GM18519 (cell line): Measurements from ENCODE around the gene MYO5A.
"Not testable (repeated sequence)": the region's sequence is repeated elsewhere in the genome, so short reads cannot be mapped to it uniquely, and the experiment has no call there.

Experiments
- ATAC-seq: cut with Tn5 transposase; IDR thresholded peaks from one replicate; pipeline ENCODE4 v1.9.1; 2021; ENCODE audit warnings: mild to moderate bottlenecking, moderate library complexity; ENCODE audit not compliant: unreplicated experiment, low FRiP score

The MYO5A gene

DNA sequence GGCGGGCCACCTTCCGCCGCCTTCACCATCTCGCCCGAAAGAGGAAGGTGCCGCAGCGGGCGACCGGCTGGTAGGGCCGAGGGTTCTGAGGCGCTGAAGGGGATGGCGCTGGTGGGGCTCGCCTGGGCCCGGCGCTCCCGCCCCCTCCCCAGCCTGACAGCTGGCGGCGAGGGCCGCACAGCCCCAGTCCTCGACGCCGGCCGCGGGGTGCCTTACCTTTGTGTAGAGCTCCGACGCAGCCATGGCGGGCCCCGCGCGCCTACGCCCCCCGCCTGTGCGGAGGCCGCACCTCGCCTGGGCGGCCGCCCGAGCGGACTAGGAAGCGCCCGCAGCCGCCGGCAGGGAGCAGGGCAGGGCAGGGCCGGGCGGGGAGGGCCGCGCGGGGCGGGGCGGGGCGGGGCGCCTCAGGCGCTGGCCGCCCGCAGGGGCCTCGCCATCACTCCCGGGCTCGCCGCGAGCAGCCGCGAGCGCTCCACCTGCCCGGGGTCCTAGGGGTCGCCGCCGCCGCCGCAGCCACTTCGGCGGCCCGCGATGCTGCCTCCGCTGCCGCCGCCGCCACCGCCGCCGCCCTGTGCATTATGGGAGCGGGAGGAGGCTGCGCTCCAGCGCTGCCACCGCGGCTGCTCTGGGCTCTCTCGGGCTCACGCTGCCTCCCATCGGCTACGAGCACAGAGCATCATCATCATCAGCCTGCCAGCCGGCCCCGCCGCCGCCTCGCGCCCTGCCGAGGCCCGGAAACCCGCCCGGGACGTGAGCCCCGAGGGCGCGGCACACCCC, at the start of gene MYO5A:
MYO5A (minus strand) TSS at position 317 of the 777 bp plus-strand sequence; CDS start at position 243, 74 bp downstream.
- ATAC-seq: peak; percentile 78

DNA sequence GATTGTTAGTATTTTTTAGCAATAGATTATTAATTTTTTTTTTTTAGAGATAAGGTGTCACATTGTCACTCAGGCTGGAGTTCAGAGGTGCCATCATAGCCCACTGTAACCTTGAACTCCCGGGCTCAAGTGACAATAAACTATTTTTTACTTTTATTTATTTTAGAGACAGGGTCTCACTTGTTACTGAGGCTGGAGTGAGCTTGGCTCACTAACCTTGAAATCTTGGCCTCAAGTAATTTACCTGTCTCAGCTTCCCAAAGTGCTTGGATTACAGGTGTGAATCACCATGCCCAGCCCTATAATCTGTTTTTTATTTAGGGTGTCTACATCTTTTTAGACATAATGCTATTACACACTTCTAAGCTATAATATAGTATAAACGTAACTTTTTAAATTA, 48.0 kb upstream of the MYO5A start:
- ATAC-seq: no peak

DNA sequence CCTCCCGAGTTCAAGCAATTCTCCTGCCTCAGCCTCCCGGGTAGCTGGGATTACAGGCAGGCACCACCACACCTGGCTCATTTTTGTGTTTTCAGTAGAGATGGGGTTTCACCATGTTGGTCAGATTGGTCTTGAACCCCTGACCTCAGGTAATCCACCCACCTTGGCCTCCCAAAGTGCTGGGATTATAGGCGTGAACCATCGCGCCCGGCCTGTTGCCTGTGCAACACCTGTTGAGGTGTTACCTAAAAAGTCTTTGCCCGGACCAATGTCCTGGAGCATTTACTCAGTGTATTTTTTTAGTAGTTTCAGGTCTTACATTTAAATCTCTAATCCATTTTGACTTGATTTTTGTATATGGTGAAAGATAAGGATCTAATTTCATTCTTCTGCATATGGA, 46.9 kb upstream of the MYO5A start:
- not testable (repeated sequence) for ATAC-seq

DNA sequence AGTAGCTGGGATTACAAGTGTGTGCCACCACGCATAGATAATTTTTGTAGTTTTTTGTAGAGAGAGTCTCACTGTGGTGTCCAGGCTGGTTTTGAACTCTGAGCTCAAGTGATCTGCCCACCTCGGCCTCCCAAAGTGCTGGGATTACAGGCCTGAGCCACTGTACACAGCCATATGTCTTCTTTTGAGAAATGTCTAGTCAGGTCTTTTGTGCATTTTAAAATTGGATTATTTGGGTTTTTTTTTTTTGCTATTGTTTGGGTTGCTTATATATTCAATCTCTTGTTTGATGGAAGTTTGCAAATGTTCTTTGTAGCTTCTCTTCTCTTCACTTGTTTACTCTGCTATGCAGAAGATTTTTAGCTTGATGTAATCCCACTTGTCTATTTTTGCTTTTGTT, 46.4 kb upstream of the MYO5A start:
- no peak for ATAC-seq

DNA sequence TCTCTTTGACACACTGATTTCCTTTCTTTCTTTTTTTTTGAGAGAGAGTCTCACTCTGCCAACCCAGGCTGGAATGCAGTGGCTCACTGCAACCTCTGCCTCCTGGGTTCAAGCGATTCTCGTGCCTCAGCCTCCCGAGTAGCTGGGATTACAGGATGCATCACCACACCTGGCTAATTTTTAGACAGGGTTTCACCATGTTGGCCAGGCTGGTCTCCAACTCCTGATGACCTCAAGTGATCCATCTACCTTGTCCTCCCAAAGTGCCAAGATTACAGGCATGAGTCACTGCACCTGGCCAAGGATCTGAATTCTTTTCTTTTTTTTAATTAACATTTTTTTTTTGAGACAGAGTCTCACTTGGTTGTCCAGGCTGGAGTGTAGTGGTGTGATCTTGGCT, 45.9 kb upstream of the MYO5A start:
- ATAC-seq: not testable (repeated sequence)

DNA sequence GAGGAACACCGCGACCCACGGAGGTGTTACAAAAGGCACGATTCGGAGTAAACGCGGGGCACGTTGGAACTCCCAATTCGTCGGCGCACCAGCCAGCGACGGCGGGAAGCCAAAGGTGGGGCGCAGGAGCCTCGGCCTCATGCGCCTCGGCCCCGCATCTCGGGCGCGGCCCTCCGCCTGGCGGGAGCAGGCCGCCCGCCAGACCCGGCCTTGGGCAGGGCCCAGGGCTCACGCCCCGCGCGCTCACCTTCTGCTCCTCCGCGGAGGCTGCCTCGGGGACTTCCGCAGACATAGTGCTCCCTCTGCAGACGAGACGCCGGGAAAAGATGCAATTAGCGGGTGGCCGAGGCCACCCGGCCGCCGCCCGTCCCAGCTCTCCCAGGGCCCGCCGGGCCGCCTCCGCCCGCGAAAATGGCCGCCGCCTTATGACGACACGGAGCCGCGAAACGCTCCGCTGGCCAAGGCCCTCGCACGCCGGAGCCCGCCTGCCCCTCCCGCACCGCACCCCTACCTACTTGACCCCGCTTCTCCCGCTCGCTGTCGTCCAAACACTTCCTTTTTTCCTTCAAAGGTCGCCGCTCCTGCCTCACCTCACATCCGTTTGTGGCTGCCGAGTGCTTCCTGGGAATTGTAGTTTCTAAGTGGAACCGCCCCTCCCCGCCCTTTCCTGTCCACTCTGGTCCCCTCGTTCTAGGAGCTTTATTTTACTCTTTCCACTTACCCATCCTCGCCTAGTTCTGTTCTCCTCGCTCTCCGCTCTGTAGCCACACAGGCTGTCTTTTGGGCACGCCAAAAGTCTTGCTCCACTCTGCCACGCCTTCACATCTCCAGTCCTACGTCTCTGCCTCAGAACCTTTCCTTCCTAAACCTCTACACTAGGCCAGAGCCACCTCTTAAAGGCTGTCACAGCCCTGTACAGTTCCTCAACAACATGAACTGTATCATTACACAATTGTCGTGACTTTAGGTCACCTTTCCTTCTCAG, 40.2 kb upstream of the MYO5A start, which contains the start of gene ARPP19:
ARPP19 (minus strand) TSS at position 430 of the 985 bp plus-strand sequence; CDS start at position 292, 138 bp downstream.
- peak; percentile 46 for ATAC-seq

DNA sequence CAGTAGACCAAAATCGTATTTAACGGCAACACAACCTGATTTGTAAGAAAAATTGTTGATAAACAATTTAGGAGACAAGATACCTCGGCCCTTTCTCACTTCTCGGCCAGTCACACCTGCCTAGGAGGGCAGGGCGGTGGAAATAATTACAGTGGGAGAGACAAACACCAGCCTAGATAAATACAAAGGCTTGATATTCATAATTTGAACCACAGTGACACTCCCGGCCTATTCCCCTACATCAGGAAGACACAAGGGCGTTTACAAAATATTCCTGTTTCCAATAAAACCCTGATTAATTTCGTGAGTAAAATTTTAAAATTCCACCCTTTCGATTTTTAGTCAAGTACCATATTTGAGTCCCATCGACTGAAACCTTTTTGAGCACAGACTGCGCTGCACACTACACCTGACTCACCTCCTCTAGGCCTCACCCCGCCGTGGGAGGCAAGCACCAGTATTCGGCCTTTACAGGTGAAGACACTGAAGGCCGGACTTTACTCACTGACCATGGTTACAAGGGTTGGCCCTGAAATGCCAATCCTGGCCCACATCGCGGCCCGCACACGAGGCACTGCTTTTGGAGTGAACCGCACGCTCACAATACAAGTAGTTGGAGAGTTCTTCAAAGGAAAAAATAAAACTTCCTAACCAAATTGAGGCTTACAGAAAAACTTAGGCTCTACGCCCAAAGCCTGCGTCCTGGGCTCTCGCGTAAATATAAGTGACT, 39.4 kb upstream of the MYO5A start:
- no peak for ATAC-seq

DNA sequence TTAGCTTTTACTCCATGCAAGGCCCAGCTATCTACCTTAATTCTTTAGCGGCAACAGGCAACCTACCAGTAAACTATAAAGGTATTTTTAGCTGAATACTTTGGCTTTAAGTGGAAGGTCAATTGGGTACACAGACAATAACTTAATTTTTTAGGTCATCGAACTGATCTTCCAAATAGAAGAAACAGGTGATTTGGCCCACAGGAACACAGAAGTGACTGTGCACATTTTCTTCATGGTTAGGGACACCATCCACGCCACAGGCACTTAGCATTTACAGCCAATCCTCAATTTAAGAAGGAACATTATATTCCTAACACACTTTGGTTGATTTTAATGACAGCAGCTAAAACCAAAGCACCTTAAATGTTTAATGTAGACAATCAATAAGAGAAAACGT, 38.2 kb upstream of the MYO5A start:
- ATAC-seq: no peak

DNA sequence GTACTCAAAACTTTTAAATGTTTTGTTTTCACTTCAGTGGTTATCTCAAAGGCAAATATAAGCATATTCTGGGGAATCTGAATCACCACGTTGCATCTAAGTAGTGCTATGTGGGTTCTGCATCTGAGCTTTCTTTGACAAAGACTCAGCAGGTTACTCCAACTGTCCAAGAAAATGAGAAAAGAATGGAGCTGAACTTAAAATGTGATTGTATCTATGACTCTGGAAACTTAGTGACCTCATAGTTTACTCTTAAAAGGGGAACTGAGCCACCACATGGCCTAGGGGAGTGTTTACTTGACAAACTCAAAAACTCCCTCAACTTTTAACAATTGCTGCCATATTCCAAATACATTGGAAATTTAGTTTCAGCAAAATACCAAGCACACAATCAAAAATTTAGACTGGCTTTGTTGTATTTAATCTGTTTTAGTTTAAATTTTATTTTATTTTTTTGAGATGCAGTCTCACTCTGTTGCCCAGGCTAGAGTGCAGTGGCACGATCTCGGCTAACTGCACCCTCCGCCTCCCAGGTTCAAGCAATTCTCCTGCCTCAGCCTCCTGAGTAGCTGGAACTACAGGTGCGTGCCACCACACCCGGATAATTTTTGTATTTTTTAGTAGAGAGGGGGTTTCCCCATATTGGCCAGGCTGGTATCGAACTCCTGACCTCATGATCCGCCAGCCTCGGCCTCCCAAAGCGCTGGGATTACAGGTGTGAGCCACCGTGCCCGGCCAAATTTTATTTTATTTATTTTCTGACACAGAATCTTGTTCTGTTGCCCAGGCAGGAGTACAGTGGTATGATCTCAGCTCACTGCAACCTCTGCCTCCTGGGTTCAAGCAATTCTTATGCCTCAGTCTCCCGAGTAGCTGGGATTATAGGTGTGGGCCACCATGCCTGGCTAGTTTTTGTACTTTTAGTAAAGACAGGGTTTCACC, 37.0 kb upstream of the MYO5A start:
- peak; percentile 39 for ATAC-seq

DNA sequence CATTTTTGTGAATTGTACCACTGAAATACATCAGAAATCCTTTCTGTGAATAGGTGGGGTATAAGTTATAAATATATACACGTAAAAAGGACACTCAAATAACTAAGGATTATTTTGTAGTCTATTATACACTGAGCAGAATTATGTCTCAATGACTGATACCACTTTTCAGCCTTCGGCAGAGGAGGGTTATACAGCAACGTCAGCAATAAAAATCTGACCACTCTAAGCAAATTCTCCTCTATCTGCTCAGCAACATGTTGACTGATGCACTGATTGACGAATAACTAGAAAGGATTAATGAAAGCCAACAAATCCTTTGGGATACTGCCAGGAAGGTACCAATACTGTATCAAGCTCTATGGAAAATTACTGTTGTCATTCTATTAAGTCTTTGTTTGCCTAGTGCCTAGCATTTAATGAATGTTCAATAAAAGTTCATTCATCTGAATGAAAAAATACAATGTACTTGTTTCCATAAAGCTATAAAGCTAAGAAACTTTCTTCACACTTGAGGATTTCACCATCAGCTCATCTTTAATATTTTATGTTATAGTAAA, 34.9 kb upstream of the MYO5A start:
- ATAC-seq: no peak

DNA sequence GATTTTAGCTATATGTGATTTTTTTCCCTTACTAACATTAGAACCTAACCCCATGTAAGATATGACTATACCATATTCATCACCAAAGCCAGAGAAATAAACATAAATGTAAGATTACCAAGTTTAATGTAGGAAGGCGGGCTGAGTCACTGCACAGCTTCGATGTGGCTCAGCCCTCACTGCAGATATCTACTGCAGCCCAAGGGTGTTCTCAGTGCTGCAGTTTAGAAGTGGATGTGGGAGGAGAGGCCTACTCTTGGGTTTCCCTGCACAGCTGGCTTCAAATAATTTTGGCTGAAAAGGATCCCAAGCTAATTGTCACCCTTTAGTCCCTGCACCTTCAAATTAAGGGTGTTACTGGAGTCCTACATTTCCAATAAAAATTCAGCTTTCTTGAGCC, 30.9 kb upstream of the MYO5A start:
- ATAC-seq: no peak

DNA sequence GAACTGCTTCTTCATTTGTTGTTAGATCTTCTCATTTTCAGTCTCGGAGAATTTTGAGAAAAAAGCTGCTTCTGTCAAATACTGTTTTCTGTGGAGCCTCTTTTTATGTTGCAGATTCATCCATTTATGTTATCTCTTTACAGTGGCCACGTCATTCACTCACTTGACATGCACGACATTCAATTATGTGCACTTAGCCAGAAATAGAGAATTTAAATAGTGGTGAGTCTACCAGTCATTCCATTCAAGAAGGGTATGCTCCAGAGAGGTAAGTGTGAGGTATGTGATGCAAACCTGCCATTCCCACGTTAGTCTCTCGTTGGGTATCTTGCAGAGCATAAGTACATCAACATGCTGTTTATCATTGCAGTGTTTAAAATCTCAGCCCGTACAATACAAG, 30.3 kb upstream of the MYO5A start:
- no peak for ATAC-seq

DNA sequence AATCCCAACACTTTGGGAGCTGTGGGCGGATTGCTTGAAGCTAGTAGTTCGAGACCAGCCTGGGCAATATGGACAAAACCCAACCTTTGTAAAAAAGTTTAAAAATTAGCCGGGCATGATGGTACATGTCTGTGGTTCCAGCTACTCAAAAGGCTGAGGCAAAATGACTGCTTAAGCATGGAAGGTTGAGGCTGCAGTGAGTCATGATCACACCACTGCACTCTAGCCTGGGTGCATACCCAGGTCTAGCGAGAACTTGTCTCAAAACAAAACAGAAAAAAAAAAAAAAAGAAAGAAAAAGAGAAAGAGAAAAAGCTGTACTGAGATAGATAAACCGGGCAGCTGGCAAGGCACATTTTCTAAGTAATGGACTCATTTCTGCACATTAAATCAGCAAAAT, 29.5 kb upstream of the MYO5A start:
- peak; percentile 88 for ATAC-seq

DNA sequence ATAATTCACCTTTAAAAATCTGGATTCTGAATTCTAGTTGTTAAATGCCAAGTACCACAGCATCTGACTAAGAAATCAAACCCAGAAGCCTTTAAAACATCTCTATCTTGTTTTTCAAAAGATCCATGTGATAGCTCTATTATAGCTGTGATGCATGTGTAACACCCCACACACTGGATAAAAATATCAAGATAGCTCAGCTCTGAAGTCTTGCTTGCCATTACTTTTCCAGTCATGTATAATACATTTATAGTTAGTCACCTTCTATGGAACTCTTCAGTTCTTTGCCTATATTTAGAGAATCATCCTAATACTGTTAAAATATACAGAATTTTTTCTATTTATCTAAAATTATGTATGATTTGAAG, 28.6 kb upstream of the MYO5A start:
- no peak for ATAC-seq

DNA sequence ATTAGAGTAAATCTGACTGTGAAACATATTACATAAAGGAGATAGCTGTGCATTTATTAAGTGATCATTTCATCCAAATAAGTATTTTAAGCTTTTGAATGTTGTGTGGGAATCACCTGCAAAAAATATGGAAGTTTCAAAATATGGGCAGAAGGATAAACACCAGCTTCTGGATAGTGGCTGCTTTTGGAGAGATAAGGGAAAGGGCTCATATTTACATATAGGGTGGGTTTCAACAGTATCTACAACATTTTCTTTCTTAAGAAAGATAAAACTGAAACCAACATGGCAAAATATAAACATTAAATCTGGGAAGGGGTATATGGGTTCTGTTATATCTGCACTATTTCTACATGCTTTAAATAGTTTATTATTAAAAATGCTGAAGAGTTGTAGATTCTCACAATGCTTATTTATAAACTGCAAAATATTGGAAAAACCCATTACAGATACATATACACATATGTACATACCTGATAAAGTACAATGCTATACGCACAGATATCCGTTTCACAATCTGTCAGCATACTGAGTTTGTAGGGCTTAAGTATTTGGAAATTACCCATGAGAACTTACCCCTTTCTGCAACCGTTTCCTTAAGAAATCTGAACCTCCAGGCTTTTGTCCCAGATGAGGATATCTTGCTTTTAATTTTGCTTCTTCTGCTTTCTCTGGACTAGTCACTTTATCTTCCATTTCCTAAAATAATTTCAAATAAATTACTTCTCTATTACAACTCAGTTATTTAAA, 28.0 kb upstream of the MYO5A start:
- no peak for ATAC-seq

DNA sequence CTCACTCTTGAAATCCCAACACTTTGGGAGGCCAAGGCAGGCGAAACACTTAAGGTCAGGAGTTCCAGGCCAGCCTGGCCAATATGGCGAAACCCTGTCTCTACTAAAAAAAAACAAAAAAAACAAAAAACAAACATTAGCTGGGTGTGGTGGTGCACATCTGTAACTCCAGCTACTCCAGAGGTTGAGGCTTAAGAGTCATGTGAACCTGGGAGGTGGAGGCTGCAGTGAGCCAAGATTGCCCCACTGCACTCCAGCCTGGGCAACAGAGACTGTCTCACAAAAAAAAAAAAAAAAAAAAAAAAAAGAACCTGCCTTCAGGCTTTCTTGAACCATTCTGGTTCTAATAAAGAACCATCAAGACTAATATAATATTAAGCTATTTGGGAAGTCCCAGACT, 23.6 kb upstream of the MYO5A start:
- ATAC-seq: no peak

DNA sequence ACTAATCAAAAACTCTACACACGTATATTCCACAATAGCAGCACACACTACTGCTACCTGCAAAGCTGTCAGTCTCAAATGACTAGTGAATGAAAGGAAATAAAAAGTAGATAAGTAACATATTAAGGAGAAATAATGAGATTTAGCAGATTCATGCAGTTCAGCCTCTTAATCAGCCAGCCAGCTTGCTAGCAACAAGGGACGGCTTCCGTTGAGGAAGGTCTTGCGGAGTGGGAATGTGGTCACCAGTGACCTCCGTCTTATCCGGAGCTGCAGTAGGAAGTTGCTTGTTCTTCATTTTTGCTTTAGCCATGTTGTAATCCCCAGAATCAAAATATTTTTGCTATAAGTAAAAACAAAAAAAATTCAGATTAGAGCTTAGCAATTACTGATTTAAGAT, 23.1 kb upstream of the MYO5A start:
- ATAC-seq: no peak

DNA sequence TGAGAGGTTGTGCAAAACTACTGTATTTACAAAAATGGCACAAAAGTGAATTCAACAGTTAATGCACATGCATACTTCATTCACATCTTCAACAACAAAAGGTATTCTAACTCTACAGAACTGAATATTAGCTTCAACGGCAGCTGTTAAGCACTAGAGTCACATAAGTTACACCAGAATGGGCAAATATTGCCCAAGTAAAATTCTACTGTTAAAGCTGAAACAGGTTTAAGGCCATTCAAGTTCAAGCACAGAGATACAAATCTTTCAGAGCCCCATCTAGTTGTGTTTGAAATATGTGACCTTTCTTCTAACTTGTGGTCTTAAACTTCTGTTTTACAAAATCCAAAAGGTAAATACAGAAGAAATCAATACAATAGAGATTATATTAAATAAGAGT, 22.5 kb upstream of the MYO5A start:
- ATAC-seq: not testable (repeated sequence)
